HG03135 (cell line): ENCODE measurements around the gene ZNF672.
"Not testable (repeated sequence)": the region's sequence is repeated elsewhere in the genome, so short reads cannot be mapped to it uniquely, and the experiment has no call there.

Source experiments
- ATAC-seq: cut with Tn5 transposase; IDR thresholded peaks from one replicate; pipeline ENCODE4 v1.9.1; 2021; ENCODE audit warnings: mild to moderate bottlenecking, moderate library complexity; ENCODE audit not compliant: unreplicated experiment

ZNF672 gene

DNA sequence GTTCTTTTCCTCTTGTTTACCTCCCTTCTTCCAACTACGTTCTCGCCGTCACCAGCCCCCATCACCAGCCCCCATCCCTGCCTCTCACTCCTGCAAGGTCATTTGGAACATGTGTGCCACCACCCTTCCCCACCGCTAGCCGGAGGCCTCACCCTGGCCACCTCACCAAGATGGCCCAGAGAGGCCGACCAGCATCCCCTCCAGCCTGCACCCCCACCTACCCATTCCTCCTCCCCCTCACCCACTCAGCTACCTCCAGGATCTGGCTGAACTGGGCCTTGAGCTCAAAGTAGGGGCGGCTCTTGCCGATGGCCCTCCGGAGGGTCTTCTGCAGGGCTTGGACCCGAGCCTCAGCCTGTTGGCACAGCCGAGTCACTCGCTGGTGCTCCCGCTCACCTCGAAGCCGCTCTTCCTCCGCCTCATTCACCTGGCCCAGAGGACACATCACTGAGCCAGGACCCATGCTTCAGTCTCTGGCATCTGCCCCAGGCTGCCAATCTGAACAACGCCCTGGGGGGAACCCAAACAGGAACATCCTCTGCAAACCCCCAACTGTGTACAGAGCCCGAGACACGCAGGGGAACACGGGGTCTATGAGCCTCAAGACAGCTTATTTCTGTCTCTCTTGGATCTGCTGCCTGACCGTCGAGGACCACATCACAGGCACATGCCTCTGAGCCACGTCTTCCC lies 25.1 kb upstream of the ZNF672 start:
- no peak for ATAC-seq

DNA sequence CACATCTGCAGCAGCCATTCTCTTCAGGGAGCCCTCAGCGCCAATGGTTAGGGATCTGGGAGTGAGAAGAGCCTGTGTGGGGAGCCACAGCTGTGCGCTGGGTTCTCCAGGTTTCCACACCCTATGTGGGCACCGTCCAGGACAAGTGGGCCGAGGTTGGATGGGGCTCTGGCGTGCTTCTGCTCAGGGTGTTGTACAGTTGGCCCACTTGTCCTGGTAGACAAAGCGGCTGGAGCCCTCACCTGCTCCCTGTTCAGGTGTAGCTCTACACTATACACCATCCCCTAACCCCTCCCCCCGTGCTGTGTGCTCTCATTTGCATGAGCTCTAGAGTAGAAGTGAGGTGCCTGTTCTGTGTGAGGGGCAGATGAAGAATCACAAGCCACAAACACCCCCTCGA lies 24.5 kb upstream of the ZNF672 start:
- no peak for ATAC-seq

DNA sequence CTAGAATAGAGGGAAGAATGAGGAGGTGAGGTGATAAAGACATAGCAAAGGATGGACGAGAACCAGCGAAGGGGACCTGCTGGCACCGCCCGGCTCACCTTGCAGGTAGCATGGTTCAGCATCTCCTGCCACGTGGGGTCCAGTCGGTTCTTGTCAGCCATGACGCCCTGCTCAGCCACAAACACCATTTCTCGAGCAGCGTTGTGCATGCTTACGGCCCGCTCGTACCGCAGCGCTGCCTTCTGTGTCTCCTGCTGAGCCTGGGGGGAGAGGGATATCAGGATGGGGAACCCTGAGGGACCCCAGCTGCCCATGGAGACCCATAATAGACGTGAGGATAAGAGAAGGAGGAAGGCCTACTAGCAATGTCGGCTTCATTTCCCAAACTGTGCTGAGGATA lies 23.7 kb upstream of the ZNF672 start:
- ATAC-seq, result no peak

DNA sequence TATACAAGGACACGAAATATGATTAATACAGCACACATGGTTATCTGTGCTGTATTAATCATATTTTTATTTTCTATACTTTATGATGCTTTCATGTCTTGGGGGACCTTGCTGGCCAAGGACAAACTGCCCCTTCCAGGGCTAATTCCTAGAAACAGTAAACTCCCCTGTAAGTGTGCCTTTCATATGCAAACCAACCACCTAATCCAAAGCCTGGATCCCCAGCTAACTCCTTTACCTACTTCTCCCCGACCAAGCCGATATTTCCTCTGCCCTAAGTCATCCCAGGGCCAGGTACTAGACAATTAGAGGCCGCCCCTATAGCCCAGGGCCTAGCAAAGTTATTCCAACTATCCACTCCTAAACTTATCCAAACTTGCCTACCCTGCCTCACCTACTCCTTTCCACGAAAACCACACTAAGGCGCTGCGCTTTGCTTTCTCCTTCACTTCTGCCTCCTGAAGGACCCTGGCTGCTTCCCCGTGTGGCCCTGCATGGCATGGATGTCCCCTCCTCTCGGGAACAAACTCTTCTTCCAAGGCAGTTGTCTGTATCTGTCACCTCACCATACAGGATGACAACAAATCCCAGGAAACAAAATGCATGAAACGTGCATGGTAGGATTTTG lies 22.5 kb upstream of the ZNF672 start:
- no peak for ATAC-seq

DNA sequence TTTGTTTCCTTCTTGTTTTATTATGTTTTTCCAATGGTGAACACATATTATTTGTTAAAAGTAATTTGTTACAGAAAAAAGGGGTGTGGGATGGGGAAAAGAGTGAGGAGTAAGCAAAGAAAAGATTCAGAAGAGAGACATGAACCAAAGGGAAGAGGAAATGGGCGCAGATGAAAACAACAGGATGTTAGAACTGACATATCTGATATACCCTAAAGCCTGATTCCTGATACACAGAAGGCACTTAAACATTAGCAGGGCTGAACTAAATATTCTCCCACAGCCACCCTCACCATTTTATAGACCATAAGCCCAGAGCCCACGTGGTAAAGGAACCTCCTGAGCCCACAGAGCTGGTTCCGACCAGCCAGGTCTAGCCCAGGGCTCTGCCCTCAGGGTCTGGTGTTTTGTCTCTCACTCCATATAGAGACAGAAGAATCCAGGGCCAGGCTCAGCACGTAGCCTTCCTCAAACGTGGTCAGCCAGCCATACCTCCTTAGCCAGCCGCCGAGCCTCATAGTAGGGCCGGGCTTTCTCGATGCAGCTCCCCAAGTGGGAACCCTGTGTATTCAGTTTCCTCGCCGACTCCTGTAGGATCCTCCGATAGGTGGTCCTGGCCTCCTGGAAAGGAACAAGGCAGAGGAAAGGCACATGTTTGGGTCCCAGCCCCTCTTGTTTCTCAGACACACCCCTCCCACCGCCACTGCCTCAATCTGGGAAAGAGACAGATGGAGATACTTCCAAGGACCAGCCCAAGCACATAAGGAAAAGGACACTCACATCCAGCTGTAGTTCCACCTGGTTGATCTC lies 21.8 kb upstream of the ZNF672 start:
- ATAC-seq, result no peak

DNA sequence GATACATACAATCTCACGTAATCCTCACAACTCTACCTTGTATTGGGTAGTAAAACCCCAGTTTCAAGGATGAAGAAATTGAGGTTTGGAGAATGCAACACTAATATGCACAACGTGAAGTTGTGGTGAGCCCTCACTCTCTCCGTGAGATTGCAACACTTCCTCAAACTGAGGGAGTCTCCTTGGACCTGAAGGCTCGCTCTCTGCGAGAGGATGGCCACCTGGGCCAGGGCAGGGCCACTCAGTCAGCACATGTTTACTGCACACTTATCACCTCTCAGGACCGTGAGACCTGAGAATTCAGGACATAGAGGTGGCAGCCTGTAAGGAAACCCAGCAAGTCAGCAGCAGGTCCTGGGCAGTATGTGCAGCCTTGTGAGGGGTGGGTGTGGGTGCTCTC lies 21.0 kb upstream of the ZNF672 start:
- no peak for ATAC-seq

DNA sequence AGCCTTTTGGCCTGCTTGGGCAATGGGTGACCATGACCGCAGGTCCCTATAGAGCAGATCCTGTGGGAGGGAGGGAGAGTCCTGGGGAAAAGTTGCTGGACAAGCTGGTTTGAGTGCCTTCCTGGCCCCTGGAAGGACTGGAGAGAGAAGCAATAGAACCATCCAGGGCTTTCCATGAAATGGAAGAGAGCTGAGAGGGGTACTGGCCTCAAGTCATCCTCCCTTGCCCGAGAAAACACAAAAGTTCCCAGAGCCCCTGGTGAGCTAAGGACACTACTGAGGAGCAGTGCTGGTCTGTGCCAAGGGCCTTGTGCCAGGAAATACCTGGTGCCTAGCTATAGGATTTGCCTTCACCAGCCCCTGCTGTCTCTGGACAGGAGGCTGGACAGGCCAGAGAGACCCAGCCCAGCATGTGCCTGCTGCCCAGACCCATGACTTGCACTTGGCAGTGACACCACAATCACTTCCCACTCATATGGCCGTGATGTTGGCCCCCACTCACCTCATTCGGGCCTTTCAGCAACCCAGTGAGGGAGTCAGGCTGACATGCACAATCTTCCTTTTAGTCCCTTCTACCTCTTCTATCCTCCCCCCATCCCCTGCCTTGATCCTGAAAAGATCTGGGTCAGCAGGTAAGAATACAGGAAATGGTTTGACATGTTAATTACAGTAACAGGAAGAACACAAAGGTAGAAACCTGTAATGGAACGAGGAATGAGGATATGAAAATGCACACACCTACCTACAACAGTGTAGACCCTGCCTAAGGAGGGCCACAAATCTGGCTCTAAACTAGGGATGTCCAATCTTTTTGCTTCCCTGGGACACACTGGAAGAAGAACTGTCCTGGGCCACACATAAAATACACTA lies 19.3 kb upstream of the ZNF672 start:
- ATAC-seq, result no peak

DNA sequence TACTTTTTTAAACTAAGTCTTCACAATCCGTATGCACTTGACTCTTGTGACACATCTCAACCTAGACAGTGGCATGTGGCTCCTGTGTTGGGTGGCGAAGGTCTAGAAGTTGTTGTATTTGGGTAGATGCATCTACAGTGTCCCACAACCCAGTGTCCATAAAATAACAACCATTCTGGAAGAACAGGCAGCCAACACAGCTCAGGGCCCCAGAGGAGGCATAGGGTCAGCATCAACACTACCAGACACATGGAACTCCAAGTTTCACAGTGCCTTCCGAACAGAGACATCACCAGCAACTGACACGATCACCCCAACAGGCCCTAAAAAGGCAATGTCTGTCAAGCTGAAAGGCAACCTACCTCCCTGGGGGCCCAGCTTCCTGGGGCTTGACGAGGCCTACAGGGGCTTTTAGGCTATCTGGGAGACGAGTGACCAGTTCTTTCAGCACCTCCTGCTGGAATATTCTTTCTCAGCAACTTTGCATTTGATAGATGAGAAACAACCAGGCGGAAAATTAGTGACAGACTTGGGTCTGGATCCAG lies 17.9 kb upstream of the ZNF672 start:
- ATAC-seq, result no peak

DNA sequence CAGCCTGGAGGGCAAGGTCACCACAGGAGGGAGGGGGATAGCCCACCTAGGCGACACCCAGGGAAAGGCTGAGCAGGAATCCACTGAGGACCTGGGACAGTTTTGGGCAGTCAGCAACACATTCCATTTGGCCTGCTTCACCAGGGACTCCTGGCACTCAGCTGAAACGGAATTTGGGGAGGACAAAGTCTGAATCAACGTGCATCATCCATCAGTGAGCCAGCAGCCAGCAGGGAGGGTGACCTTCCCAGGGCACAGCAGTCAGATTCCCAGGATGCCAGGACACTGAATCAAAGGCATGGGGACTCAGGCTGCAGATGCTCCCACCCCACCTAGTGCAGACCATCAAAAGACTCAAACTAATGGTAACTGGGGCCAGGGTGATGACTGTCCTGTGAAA lies 16.9 kb upstream of the ZNF672 start:
- ATAC-seq, result no peak

DNA sequence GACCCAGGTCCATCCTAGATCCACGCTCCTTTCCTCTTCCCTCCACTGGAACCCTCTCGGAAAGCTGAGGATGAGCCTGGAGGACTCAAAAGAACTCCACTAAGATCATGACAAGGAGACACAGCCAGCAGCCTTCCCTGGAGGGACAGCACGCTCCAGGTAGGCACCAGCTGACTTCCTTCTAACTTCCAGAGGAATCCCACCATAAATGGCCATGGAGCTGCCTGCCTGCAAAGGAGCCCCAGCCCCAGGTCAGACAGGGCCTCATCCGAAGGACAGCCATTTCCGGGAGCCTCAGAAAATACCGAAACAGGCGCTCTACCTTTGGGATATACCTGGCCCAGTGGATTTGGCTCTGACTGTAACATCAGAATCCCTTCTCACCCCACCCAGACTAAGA lies 16.4 kb upstream of the ZNF672 start:
- ATAC-seq, result no peak

DNA sequence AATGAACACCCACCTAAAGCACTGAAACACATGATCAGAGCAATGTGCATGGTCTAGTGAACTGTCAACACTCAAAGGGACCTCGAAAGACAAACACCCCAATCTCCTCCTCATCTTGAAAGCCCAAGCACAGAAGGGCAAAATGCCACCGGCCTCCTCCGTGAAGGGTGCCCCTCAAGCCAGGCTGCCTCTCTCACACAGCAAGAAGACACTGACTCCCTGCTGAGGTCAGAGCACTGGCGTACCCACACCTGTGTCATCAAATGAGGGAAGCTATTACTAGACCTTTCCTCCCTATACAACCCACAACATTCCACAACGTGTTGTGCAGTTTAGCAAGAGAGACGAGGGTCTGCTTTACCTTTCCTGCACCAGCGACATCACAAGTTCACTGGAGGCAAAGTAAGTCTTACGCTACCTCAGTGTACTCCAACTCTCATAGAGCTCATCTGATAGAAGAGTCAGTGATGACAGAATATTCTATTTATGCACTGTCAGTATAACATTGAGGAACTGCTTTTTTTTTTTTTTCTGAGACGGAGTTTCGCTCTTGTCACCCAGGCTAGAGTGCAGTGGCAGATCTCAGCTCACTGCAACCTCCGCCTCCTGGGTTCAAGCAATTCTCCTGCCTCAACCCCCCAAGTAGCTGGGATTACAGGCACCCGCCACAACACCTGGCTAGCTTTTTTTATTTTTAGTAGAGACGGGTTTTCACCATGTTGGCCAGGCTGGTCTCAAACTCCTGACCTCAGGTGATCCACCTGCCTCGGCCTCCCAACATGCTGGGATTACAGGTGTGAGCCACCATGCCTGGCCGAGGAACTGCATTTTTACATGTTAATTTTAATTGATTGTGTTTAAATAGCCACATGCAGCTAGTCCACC lies 15.6 kb upstream of the ZNF672 start:
- no peak for ATAC-seq

DNA sequence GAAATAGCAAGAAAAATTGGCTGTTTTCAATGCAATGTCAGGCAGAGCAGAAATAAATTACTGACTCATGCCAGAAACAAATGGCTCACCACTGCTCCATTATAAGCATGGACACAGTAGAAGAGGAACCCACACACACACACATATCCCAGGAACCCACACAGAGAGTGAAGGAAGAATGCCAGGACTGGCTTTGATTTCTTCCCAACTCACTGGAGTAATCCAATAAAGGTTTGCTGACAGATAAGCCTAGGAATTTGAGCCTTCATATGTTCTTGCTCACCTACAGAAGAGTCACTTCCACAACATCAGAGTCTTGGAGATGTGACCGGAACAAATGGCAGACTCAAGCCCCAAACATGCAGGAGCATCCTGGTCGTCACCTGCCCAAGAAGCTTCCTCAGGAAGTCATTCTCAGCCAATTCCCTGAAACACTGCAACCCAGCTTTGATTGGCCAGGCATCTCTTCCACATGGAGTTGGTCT lies 14.5 kb upstream of the ZNF672 start:
- ATAC-seq, result no peak

DNA sequence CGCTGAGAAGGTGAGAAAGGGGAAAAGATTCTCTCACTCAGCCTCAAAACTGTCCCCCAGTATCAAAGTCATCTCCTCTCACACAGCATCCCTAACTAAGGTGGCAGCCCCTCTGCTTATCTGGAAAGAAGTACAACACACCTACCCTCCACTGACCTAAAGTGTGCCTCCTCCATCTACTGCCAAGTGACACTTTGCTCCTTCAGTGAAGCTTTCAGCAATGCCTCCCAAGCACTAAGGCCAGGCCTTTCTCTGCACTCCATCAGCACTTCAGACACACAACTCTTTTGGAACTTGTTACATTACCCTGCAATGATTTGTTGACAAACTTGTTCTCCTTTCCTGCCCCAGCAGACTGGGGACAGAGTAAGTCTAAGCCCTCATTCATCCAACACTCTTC lies 13.7 kb upstream of the ZNF672 start:
- ATAC-seq, result no peak

DNA sequence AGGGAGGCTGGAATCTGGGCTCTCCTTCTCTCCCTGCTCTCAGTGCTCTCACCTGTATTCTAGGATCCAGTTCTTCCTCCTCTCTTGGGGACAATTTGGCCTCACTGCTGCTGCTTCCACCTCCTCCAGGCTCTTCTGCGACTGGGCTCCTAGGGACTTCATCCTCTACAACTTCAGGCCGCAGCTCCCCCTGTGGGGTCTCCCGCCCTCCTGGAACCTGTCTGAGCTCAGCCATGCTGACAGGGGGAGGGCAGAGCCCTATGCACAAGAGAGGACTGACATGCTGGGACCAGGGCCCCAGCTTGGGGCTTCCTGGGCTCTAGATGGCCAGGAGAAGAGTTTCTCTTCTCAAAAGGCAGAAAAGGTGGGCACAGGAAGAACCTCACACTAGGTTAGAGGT lies 13.3 kb upstream of the ZNF672 start:
- no peak for ATAC-seq

DNA sequence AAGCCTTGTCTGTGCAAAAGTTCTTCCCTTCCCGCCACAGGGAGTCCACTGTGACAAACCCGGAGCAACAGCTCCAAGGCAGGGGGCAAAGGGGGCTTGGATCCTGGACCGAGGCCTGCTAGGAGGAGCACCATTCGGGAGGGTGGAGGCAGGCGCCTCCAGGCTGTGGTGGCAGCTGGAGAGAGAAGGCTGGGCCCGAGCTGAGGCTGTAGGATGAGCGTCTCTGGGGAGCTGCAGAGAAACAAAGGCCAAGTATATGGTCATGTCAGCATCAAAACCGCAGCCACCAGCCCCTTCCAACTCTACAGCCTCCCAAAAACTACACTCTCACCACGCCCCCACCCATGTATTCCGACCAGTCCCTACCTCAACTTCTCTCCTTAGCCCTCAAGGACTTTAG lies 12.9 kb upstream of the ZNF672 start:
- no peak for ATAC-seq

DNA sequence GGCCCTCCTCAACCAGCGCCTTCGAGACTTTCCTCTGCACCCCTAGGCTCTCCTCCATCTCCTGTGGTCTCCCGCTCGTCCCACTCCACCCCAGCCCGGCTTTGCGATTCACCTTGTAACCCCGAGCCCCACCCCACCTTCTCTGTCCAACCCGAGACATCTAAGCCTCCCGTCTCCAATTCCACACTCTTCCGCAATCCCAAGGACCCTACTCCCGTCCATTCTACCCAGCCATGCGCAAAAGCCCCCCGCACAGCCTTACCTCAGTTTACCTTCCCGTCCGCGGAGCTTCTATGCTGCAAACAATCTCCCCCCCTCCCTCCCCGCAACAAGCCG lies 12.5 kb upstream of the ZNF672 start:
- ATAC-seq, result peak; percentile 4

DNA sequence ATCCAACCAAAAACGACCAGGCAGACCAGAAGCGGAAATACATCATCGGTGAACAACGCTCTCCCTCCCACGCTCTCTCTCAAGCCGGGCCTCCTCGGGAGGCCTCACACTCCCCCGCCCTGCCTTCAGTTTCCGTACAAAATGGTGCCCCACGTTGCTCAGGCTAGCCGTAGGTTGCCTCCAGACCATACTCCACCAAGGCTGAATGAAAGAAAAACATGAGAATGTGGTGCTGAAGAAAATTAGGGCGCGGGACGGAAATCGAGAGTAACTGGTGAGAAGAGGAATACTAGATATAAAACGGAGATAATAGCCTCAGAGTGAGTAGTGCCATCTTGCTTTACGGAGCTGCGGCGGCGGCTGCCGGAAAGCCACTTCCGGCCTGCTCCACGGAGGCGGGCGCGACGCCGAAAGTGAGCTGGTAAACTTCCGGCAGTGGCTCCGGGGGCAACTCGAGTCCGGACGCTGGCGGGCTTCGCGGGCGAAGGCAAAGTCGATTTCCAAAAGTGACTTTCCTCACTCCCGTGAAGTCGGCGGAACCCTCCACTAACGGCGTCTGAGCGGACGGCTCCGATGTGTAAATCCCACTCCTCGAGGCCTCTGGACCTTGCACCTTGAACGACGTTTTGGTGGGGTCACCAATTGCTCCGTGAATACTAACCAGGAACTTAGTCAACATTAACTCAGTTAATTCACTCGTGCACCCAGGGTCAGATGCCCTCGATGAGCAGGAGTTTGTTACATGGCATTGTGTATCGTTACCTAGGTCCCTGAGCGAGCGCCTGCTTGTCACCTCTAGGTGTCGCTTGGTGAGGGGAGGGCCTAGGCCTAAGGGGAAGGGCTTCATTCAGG lies 11.9 kb upstream of the ZNF672 start, which contains the start of gene SH3BP5L:
SH3BP5L (minus strand) TSS at position 7 of the 852 bp plus-strand sequence. CDS start 980 bp downstream, outside the sequence.
- peak; percentile 94 for ATAC-seq

DNA sequence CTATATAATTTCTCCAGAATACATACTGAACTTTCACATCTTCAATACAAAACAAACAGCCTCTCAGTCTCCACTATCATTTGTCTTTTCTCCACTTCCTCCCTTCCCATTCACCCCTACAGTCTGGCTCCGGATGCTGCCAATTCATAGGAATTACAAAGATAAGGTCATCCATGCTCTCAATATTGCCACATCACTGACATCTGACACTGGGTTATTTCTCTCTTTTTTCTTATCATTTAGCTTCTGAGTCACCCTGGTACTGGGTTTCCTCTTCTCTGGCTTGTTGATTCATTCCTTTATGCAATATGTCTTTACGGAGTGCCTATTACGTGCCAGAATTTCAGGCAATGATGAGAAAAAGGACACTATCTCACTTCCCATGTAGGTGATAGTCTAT lies 9.2 kb upstream of the ZNF672 start:
- no peak for ATAC-seq

DNA sequence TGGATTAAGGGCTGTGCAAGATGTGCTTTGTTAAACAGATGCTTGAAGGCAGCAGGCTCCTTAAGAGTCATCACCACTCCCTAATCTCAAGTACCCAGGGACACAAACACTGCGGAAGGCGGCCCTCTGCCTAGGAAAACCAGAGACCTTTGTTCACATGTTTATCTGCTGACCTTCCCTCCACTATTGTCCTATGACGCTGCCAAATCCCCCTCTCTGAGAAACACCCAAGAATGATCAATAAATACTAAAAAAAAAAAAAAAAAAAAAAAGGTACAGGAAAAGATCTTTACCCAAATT lies 7.4 kb upstream of the ZNF672 start:
- ATAC-seq, result not testable (repeated sequence)
